ENCODE results near the gene TARP.

TARP gene

GRCh38 chr7:38303866-38304265 is 30.4 kb upstream of the TARP start:
- H3K4me3 ChIP-seq (ENCODE audit: low read depth, low read length) = no peak overlapping the region
- no peak for DNase-seq (ENCODE audit: low read depth)
- TF ChIP-seq CTCF (conservative IDR thresholded peaks at IDR 0.05; ENCODE audit: low read depth, low read length) = no peak

DNA sequence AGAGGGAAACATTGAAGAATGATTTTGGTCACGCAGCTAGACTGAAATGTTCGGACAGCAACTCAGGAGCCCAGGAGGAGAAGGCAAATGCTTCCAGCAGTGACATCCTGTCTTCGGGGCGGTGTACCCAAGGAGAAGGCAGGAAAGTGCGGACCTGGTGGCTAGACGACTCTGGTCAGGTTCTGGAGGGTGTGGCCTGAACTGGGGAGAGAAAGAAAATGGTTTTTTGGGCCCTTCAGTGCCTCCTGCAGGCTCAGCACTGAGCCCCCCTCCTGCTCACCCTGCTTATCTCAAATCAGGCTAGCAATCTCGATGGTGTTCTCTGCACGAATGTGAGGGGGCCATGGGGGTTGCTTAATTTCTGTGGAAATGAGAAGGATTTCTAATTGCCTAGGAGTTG is 26.7 kb upstream of the TARP start:
- TF ChIP-seq CTCF (conservative IDR thresholded peaks at IDR 0.05; ENCODE audit: low read depth, low read length) = no peak
- no peak overlapping the region for H3K4me3 ChIP-seq (ENCODE audit: low read depth, low read length)
- DNase-seq (ENCODE audit: low read depth) = no peak

- TF ChIP-seq CTCF (conservative IDR thresholded peaks at IDR 0.05; ENCODE audit: low read depth, low read length) = no peak
- DNase-seq (ENCODE audit: low read depth) = no peak
- no peak overlapping the region for H3K4me3 ChIP-seq (ENCODE audit: low read depth, low read length)
These were observed 26.0 kb upstream of the TARP start for GRCh38 chr7:38299275-38299931.

- no peak overlapping the region for H3K4me3 ChIP-seq (ENCODE audit: low read depth, low read length)
- no peak for TF ChIP-seq CTCF (conservative IDR thresholded peaks at IDR 0.05; ENCODE audit: low read depth, low read length)
- no peak for DNase-seq (ENCODE audit: low read depth)
These were observed 22.8 kb upstream of the TARP start for GRCh38 chr7:38296059-38296857.

- no peak for DNase-seq (ENCODE audit: low read depth)
- no peak overlapping the region for H3K4me3 ChIP-seq (ENCODE audit: low read depth, low read length)
- TF ChIP-seq CTCF (conservative IDR thresholded peaks at IDR 0.05; ENCODE audit: low read depth, low read length) = no peak
These were observed 21.5 kb upstream of the TARP start for GRCh38 chr7:38294926-38295325.

GRCh38 chr7:38292442-38292841 is 19.0 kb upstream of the TARP start:
- no peak overlapping the region for H3K4me3 ChIP-seq (ENCODE audit: low read depth, low read length)
- DNase-seq (ENCODE audit: low read depth) = no peak
- TF ChIP-seq CTCF (conservative IDR thresholded peaks at IDR 0.05; ENCODE audit: low read depth, low read length) = no peak
